ENCODE data around the gene CASTOR1.

CASTOR1 gene

DNA sequence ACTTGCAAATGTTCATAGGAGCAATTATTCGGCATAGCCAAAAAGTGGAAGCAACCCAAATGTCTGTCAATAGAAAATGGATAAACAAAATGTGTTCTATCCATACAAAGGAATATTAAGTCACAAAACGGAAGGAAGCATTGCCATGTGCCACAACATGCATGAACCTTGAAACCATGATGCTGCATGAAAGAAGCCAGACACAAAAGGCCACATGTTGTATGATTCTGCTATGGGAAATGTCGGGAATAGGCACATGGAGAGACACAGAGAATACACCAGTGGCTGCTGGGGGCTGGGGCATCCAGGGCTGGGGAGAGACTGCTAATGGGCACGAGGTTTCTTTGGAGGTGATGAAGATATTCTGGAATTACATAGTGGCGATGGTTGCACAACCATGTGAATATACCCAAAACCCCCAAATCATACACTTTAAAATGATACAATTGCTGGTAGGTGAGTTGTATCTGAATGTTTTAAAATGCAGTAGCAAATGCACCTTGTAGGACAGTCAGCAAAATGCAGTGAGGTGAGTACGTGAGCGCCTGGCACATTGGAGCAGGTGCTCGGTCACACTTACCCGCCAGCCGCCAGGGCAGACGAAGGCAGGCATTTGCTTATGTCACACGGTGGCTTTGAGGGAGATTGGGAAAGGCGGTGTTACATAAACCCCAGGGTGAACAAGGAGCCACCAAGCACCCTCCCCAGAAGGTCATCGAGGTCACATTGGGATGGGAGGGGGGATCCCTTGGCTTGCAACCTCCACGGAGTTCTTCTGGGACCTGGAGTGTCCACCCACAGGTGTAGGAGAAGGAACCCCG lies 16.3 kb downstream of the CASTOR1 start:
- no peak overlapping the region for H3K4me3 ChIP-seq (replicated peaks in 1 of 2; ENCODE audit: low read depth in 2 of 2, low read length in 2 of 2)
- DNase-seq (ENCODE audit: low read depth in 2 of 2), result no peak
- TF ChIP-seq, protein P1, sequence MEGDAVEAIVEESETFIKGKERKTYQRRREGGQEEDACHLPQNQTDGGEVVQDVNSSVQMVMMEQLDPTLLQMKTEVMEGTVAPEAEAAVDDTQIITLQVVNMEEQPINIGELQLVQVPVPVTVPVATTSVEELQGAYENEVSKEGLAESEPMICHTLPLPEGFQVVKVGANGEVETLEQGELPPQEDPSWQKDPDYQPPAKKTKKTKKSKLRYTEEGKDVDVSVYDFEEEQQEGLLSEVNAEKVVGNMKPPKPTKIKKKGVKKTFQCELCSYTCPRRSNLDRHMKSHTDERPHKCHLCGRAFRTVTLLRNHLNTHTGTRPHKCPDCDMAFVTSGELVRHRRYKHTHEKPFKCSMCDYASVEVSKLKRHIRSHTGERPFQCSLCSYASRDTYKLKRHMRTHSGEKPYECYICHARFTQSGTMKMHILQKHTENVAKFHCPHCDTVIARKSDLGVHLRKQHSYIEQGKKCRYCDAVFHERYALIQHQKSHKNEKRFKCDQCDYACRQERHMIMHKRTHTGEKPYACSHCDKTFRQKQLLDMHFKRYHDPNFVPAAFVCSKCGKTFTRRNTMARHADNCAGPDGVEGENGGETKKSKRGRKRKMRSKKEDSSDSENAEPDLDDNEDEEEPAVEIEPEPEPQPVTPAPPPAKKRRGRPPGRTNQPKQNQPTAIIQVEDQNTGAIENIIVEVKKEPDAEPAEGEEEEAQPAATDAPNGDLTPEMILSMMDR (IDR thresholded peaks at IDR 0.05; ENCODE audit: low read depth, low read length), result no peak

GRCh38 chr22:30270832-30271231 lies 18.5 kb downstream of the CASTOR1 start:
- no peak overlapping the region for H3K4me3 ChIP-seq (replicated peaks in 1 of 2; ENCODE audit: low read depth in 2 of 2, low read length in 2 of 2)
- TF ChIP-seq, protein P1 (IDR thresholded peaks at IDR 0.05; ENCODE audit: low read depth, low read length), result no peak
- peak; percentile 79 to 93 for DNase-seq (ENCODE audit: low read depth in 2 of 2)

DNA sequence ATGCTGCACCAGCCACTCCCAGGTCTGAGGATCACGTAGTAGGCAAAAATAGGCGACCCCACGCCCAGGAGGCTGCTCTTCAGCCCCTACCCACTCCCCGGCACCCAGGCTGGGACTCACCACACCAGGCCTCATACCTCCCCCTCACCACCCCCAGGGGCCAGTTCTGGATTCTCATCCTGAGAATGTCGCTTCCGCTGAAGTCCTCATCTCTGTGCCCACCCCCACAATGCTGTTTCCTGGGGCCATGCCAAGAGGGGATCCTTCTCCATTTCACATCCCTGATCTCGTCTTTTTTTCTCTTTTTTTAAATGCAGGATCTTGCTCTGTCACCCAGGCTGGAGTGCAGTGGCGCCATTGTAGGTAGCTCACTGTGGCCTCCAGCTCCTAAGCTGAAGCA lies 21.0 kb downstream of the CASTOR1 start:
- DNase-seq (ENCODE audit: low read depth in 2 of 2), result no peak
- H3K4me3 ChIP-seq (replicated peaks in 1 of 2; ENCODE audit: low read depth in 2 of 2, low read length in 2 of 2), result no peak overlapping the region
- TF ChIP-seq, protein P1 (IDR thresholded peaks at IDR 0.05; ENCODE audit: low read depth, low read length), result no peak

DNA sequence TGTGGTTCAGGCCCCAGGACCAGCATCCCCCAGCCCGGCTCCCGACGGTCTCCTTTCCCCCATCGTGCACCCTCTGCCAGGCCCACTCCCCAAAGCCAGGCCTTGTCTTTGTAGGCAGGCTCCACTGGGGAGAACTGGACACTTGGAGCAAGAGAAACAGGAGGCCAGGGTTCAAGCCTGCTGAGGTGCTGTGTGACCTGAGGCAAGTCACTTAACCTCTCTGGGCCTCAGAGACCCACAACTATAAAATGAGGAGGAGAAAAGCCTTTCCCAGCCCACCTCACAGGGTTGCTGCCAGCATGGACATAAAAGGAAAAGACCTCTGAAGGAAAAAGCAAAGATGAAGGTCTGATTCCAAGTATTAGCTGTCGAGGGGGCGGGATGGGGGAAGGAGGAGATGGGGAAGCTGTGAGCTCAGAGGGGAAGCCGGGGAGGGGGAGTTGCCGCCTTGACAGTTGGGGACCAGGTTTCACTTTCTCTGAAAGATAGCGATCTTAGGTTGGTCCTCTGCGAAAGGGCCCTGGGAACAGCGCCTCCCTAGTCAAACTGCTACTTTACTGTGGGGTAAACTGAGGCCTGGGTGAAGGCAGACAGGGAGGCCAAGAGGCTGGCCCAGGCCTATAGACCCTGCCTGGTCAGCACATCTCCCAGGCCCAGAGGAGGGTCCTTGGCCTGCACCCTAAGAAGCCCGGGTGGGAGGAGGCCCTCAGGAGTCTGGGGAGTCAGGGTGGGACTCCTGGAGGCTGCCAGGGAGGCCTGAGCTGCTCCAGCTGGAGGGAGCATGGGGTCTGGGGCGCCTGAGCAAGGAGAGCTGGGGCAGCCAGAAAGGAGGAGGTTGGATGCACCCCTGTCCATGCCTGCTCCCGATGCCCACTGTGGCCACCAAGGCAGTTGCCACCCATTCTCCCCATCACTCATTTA lies 21.7 kb downstream of the CASTOR1 start:
- H3K4me3 ChIP-seq (replicated peaks in 1 of 2; ENCODE audit: low read depth in 2 of 2, low read length in 2 of 2), result no peak overlapping the region
- no peak for DNase-seq (ENCODE audit: low read depth in 2 of 2)
- TF ChIP-seq, protein P1 (IDR thresholded peaks at IDR 0.05; ENCODE audit: low read depth, low read length), result no peak

DNA sequence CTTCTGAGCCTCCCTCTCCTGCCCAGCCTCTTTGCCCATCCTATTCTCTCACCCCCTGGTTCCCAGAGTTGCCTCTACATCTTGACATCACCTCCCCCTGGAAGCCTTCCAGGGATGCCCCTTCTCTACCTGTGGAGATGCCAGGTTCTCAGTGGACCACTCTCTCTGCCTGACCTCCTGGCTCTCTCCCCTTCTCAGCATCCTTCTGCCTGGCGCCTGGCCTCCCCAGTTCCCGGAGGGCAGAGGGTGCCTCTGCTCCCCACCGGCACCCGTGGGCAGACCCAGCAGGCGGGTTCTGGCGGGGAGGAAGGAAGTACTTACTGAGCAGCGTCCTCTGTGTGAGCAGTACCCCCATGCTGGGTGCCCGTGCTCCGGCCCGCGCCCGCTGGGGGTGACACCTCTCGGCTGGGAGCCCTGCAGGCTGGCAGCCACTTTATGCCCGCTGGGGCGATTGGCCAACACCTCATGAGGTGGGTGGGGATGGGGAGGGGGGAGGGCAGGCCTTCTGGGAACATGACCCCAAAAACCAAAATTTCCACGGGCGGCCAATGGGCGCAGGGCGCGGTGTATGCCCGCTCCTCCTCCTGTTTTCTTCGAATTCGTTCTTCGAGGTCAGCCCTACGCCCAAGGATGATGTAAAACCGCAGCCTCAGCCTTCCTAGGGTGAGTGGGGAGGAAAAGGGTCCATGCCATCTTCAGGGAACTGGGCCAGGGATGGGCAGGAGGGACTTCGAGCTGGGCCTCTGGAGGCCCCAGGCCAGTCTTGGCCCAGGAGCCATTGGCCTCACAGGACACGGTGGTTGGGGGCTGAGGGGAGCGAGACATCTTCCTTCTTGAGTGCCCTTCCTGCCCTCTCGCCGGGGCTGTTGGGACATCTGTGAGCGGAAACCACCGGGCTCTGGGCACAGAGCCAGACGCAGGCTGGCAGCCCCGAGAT lies 22.6 kb downstream of the CASTOR1 start, which contains the start of gene OSM:
TSS of gene OSM (minus strand) at position 407 of the 937 bp plus-strand sequence. CDS start at position 355, 52 bp downstream.
- TF ChIP-seq, protein P1 (IDR thresholded peaks at IDR 0.05; ENCODE audit: low read depth, low read length), result no peak
- no peak for DNase-seq (ENCODE audit: low read depth in 2 of 2)
- no peak within 1 kb of the TSS for H3K4me3 ChIP-seq (replicated peaks in 1 of 2; ENCODE audit: low read depth in 2 of 2, low read length in 2 of 2)

Data from cardiac fibroblast (primary cell).